Gastrocnemius medialis (tissue), 4 donors: ENCODE measurements around the gene PARD3. TPM values are rescaled to one million over a fixed set of nuclear protein-coding genes. Genes with fewer than 3 reads are reported as not detected.

Experiments used
- ATAC-seq, 2 donors: fragments of 150-250 bp; one replicate each; pipeline ENCODE4 v1.9.1; 2016
- DNase-seq, 2 donors: peaks; one replicate each; pipeline ENCODE4 v3.0.0-alpha.2; 2019
- H3K27ac ChIP-seq, 4 donors: fragments of 200-600 bp; sonication (generic); 1 replicate in 1 of 4; 2 replicates in 3 of 4; pipeline ENCODE4 v1.5.1; 2016 to 2018; ENCODE audit warnings: mild to moderate bottlenecking in 2 of 4, moderate library complexity in 1 of 4
- H3K27me3 ChIP-seq, 3 donors: fragments of 200-600 bp; sonication (generic) in 2 of 3; 1 replicate in 1 of 3; 2 replicates in 2 of 3; pipeline versions ENCODE4 v1.5.1 to v1.6.0; 2016 to 2019; ENCODE audit warnings: mild to moderate bottlenecking in 1 of 3, moderate library complexity in 1 of 3
- H3K36me3 ChIP-seq, 2 donors: fragments of 200-600 bp; sonication (generic) in 1 of 2; one replicate each; pipeline ENCODE4 v1.5.1; 2017 to 2018
- H3K4me1 ChIP-seq, 2 donors: fragments of 200-600 bp; sonication (generic) in 1 of 2; one replicate each; pipeline ENCODE4 v1.5.1; 2016 to 2017; ENCODE audit warnings: mild to moderate bottlenecking in 2 of 2
- H3K4me3 ChIP-seq, 4 donors: fragments of 200-600 bp; sonication (generic) in 3 of 4; 1 replicate in 1 of 4; 2 replicates in 3 of 4; pipeline ENCODE4 v1.5.1; 2016 to 2019; ENCODE audit warnings: mild to moderate bottlenecking in 2 of 4
- H3K9me3 ChIP-seq, 3 donors: fragments of 200-600 bp; sonication (generic) in 2 of 3; 1 replicate in 1 of 3; 2 replicates in 2 of 3; pipeline ENCODE4 v1.5.1; 2016 to 2019
- CTCF ChIP-seq, 5 experiments: fragments of 450-650 bp in 3 of 5; fragments of 200-600 bp in 2 of 5; sonication (generic) in 2 of 5; IDR thresholded peaks in 4 of 5; conservative IDR thresholded peaks in 1 of 5; 1 replicate in 4 of 5; 2 replicates in 1 of 5; pipeline ENCODE4 v1.5.1; 2016 to 2019; ENCODE audit warnings: antibody characterized with exemption in 5 of 5, mild to moderate bottlenecking in 3 of 5, moderate library complexity in 3 of 5
- POLR2A ChIP-seq, 2 donors: fragments of 450-650 bp; IDR thresholded peaks; one replicate each; pipeline ENCODE4 v1.6.1; 2017; ENCODE audit warnings: antibody characterized with exemption in 2 of 2, mild to moderate bottlenecking in 2 of 2, moderate library complexity in 2 of 2
- in situ Hi-C, 4 donors: fragments of 200-750 bp; cut with MboI; loops; one replicate each; pipeline versions ENCODE4 v1.15.0 to v1.8.0; 2017; ENCODE audit warnings: low sequenced_read_pairs in 4 of 4
- intact Hi-C: fragments of 100-400 bp; cut with DNase I; formaldehyde crosslinking; loops from one replicate; pipeline ENCODE4 v1.15.1; 2023; ENCODE audit warnings: low total_unique reads
- total RNA-seq, 4 donors: library from RNA; depleted of rRNA; stranded (reverse); fragments of >200 nt; gene quantifications; one replicate each; pipeline versions ENCODE4 v1.1.0 to v1.2.3, GENCODE V29; 2016

Gene PARD3
- total RNA-seq, 4 donors from 2014 or later = 64.6 to 75.8 (median 68.3) TPM

GRCh38 chr10:34172936-34173533 lies 642.1 kb downstream of the PARD3 start:
- DNase-seq = no peak
- ATAC-seq = no peak
- in situ Hi-C loops (loop anchor here in 1 of 4 donors (25.0 kb wide), 1 partner anchor 111 kb away; no protein-coding TSS in a partner anchor), intact Hi-C loops (no loop called here)
- no peak overlapping the region for H3K27ac ChIP-seq
- H3K36me3 ChIP-seq = no peaks in the 10 kb centered on the region
- TF ChIP-seq POLR2A (IDR thresholded peaks at IDR 0.05) = no peak
- TF ChIP-seq CTCF (IDR thresholded peaks at IDR 0.05 in 4 of 5, conservative IDR thresholded peaks at IDR 0.05 in 1 of 5) = no peak
- H3K27me3 ChIP-seq = no peaks in the 10 kb centered on the region
- H3K4me1 ChIP-seq = no peaks in the 10 kb centered on the region
- no peak overlapping the region for H3K4me3 ChIP-seq
- H3K9me3 ChIP-seq = no peaks in the 10 kb centered on the region

- intact Hi-C loops = no loop called here
- Histone ChIP-seq H3K36me3 (no peaks in the 10 kb centered on the region), H3K4me1 (no peaks in the 10 kb centered on the region), H3K4me3 (no peak overlapping the region), H3K9me3 (no peaks in the 10 kb centered on the region), H3K27me3 (no peaks in the 10 kb centered on the region), H3K27ac (no peak overlapping the region)
- in situ Hi-C loops = loop anchor here in 1 of 4 donors (25.0 kb wide), 1 partner anchor 110 kb away; no protein-coding TSS in a partner anchor
- TF ChIP-seq POLR2A (IDR thresholded peaks at IDR 0.05) (no peak), CTCF (IDR thresholded peaks at IDR 0.05 in 4 of 5, conservative IDR thresholded peaks at IDR 0.05 in 1 of 5) (no peak)
- DNase-seq (no peak), ATAC-seq (no peak)
Measured at GRCh38 chr10:34171957-34172527, 643.1 kb downstream of the PARD3 start.

GRCh38 chr10:34169677-34170076 lies 645.4 kb downstream of the PARD3 start:
- Histone ChIP-seq H3K9me3 (no peaks in the 10 kb centered on the region), H3K4me3 (no peak overlapping the region), H3K36me3 (no peaks in the 10 kb centered on the region), H3K4me1 (no peaks in the 10 kb centered on the region), H3K27ac (no peak overlapping the region), H3K27me3 (no peaks in the 10 kb centered on the region)
- ATAC-seq (no peak), DNase-seq (no peak)
- intact Hi-C loops = no loop called here
- in situ Hi-C loops = loop anchor here in 1 of 4 donors (25.0 kb wide), 1 partner anchor 107 kb away; no protein-coding TSS in a partner anchor
- TF ChIP-seq POLR2A (IDR thresholded peaks at IDR 0.05) (no peak), CTCF (IDR thresholded peaks at IDR 0.05 in 4 of 5, conservative IDR thresholded peaks at IDR 0.05 in 1 of 5) (no peak)

- intact Hi-C loops = no loop called here
Measured at GRCh38 chr10:34169131-34169530, 646.0 kb downstream of the PARD3 start.

More at GRCh38 chr10:34169131-34169530, 646.0 kb downstream of the PARD3 start:
- TF ChIP-seq POLR2A (IDR thresholded peaks at IDR 0.05) = no peak
- TF ChIP-seq CTCF (IDR thresholded peaks at IDR 0.05 in 4 of 5, conservative IDR thresholded peaks at IDR 0.05 in 1 of 5) = no peak
- H3K27ac ChIP-seq = no peak overlapping the region
- H3K9me3 ChIP-seq = no peaks in the 10 kb centered on the region
- H3K36me3 ChIP-seq = no peaks in the 10 kb centered on the region
- DNase-seq = no peak
- H3K4me1 ChIP-seq = no peaks in the 10 kb centered on the region
- no peak overlapping the region for H3K4me3 ChIP-seq
- no peaks in the 10 kb centered on the region for H3K27me3 ChIP-seq
- ATAC-seq = no peak
- in situ Hi-C loops = loop anchor here in 1 of 4 donors (25.0 kb wide), 1 partner anchor 107 kb away; no protein-coding TSS in a partner anchor
